SU-DHL-6 (cell line): ENCODE data around the gene RANBP17.
"Not testable (repeated sequence)": the region's sequence is repeated elsewhere in the genome, so short reads cannot be mapped to it uniquely, and the experiment has no call there.

Source experiments
- CTCF ChIP-seq: fragments of 200-600 bp; sonication (generic); IDR thresholded peaks from one replicate; pipeline ENCODE4 v1.5.1; 2017; ENCODE audit warnings: antibody characterized with exemption, mild to moderate bottlenecking, low read length, moderate library complexity; ENCODE audit not compliant: insufficient read depth, poor library complexity, severe bottlenecking
- EZH2phosphoT487 ChIP-seq: fragments of 200-600 bp; sonication (generic), shearing (Covaris generic); conservative IDR thresholded peaks from 2 replicates; pipeline ENCODE4 v1.6.1; 2018; ENCODE audit warnings: mild to moderate bottlenecking, antibody characterized with exemption, low read length, moderate library complexity, mixed read lengths

GRCh38 chr5:171178190-171178589 lies 316.4 kb downstream of the RANBP17 start:
- TF ChIP-seq CTCF, EZH2phosphoT487: not testable (repeated sequence)
